NB4 (cell line): ENCODE data around the gene GAS6.

Experiments used
- DNase-seq: peaks from one replicate; pipeline ENCODE4 v3.0.0; 2010; ENCODE audit warnings: low read depth
- H3K4me3 ChIP-seq: one replicate; pipeline ENCODE4 v1.5.1; 2011; ENCODE audit warnings: mild to moderate bottlenecking, low read depth, low read length, moderate library complexity
- CTCF ChIP-seq: IDR thresholded peaks from one replicate; pipeline ENCODE4 v1.5.1; 2012; ENCODE audit warnings: low read depth, low read length
- MAX ChIP-seq: IDR thresholded peaks from 2 replicates; pipeline ENCODE4 v1.6.1; 2011; ENCODE audit warnings: low read depth, low read length
- MYC ChIP-seq: IDR thresholded peaks from 2 replicates; pipeline ENCODE4 v1.6.1; 2011; ENCODE audit warnings: low read depth, low read length
- POLR2A ChIP-seq: IDR thresholded peaks from 2 replicates; pipeline ENCODE4 v1.6.1; 2011; ENCODE audit warnings: mild to moderate bottlenecking; ENCODE audit not compliant: insufficient read length; ENCODE audit errors: extremely low read depth

GAS6 gene

GRCh38 chr13:113881614-113882266 is 17.9 kb upstream of the GAS6 start:
- H3K4me3 ChIP-seq, result no peak overlapping the region
- TF ChIP-seq POLR2A (no peak), CTCF (no peak), MYC (no peak), MAX (no peak)
- no peak for DNase-seq

- TF ChIP-seq MAX (no peak), MYC (no peak), POLR2A (no peak), CTCF (no peak)
- no peak overlapping the region for H3K4me3 ChIP-seq
- DNase-seq, result no peak
Measured at GRCh38 chr13:113880651-113881611, 17.1 kb upstream of the GAS6 start.

- no peak for DNase-seq
- no peak for TF ChIP-seq CTCF
- TF ChIP-seq MAX, result no peak
- TF ChIP-seq POLR2A, result no peak
- TF ChIP-seq MYC, result no peak
- no peak overlapping the region for H3K4me3 ChIP-seq
Measured at GRCh38 chr13:113879494-113880360, 15.9 kb upstream of the GAS6 start.

DNA sequence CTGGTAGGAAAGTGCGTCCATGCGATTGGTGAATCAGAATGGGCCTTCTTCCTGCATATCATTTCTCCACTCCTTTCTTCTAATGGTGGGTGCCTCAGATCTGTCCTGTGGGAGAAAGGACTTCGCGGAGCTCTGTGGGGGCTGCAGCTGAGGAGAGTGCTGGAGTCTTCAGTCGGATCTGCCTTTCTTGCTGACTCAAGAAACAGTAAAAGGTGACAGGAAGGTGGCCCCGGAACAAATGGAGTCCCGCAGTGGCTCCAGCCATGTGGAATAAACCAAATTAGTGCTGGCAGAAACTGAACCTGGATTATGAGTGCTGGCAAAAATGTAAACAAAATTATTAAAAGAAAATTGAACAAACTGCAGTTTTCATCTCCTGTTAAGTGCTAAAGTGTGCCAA is 15.1 kb upstream of the GAS6 start:
- no peak overlapping the region for H3K4me3 ChIP-seq
- no peak for TF ChIP-seq POLR2A
- TF ChIP-seq MAX, result no peak
- no peak for TF ChIP-seq MYC
- TF ChIP-seq CTCF, result no peak

DNA sequence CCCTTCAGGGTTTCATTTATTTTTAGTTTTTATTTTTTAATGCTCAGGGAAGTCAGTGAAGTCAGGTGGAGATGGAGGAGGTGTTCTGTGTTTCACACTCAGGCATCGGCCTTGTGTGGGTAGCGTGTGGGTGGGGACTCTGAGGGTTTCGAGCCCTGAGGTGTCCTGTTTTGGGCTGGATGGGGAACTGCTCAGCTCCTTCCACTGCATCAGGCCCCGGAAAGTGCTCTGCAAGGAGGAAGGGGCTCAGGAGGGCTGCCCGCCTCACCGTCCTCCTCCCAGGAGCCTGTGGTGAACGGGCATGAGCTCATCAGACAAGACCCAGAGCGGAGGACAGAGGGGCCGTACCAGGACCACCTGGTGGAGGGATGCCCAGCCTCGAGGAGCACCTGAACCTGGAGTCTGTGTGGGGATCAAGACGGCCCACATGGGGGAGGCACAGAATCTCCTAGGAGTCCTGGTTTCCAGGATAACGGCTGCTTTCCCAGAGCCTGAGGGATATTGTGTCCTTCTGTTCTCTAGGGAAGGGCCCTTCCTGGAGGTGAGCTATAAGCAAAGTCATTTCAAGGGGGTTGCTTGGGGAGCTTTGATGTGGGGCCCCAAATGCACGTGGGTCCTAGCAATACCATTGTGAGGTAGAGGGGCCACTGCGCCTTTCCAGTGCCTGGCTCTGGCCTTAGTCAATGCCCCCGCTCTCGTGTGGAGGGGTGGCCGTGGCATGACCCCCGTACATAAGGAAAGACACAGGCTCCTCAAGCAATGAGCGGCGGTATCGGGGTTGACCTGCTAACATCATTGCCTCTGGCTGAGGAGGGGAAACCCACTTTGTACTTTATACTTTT is 13.5 kb upstream of the GAS6 start:
- DNase-seq, result no peak
- TF ChIP-seq MYC, result no peak
- TF ChIP-seq POLR2A, result no peak
- no peak for TF ChIP-seq CTCF
- no peak for TF ChIP-seq MAX
- H3K4me3 ChIP-seq, result no peak overlapping the region

More for the DNA sequence above, 15.1 kb upstream of the GAS6 start:
- DNase-seq, result no peak
